ENCODE measurements around the gene RNF43.

Gene RNF43

GRCh38 chr17:58382108-58382871 lies 35.0 kb downstream of the RNF43 start:
- DNase-seq (ENCODE audit: low read depth in 3 of 3), result no peak

DNA sequence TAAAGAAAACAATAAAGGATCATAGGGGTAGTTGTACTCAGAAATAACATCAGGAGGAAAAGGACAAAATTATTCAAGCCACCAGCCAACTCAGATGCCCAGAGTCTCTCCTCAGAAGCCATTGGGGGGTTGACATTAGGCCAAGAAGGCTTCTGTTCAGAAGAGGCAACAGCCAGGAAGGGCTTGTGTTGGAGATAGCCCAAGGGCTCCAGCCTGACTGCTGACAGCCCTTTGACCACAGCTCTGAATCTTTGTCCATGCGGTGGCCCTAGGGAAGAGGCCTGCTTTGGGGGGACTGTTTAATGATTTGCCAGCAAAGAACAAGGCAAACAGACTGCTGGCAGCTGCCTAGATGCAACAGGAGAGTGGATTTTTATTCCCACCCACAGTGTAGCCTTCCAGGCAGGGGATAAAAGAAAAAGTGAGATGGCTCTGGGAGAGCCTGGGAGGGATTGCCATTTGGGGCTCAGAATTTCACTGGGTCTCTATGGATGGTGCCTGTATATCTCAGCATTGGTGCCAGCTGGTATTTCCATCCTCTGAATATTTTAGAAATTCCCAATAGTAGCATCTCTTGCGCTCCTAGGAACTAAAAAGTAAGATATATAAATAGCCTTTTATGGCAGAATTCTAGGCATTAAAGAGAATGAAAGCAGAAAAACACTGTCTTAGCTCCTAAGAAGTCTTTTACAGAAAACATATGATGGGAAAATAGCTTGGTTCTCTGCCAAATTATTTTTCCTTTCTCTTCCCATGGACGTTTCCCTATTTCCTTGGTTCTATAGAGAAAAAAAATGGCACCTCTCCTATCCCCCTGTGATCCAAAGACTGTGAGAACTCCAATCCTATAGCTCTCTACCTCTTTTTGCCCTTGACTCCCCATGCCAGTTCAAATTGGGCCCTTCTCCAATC lies 36.0 kb downstream of the RNF43 start:
- no peak for DNase-seq (ENCODE audit: low read depth in 3 of 3)

DNA sequence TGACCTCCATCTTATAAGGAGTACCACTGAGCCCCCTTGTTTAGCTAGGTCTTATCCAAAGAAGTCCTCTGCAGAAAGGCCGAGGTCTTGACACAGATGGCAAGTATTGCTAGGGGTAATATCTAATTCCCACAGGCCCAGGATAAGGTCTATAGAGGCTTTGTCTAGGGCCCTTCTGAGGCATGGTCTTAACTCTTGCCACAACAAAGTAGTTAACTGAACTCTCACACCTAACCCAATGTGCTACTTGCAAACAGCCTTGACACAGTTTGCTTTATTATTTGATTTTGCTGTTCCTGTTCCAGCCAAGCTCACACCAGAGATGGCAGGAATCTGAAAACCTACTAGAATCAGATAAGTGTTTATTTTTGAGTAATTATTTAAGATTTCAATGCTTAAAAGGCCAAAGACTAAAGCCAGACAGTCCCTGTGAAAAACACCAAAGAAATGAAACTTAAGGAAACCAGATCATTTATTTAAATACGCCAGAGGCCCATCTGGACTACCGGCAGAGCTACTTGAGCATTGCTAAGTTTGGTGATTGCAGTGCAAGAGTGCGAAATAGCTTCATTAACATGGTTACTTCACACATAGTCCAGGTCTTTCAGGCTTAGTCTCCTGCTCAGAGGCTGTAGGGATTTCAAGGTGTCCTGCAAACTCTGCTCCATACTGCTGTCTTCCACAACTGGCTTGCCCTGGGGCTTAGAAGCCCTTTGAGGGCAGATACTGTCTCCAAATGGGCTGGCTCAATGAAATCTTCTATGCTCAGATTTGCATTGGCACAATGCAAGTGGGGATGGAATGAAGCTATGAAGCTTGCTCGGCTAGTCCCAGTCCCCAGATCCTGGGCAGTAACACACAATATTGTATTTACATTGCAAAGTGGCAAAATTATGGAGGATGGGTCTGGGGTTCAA lies 36.9 kb downstream of the RNF43 start:
- DNase-seq (ENCODE audit: low read depth in 3 of 3), result no peak

- no peak for DNase-seq (ENCODE audit: low read depth in 3 of 3)
Observed at GRCh38 chr17:58379511-58379824, 37.9 kb downstream of the RNF43 start.

GRCh38 chr17:58378733-58379510 lies 38.4 kb downstream of the RNF43 start:
- no peak for DNase-seq (ENCODE audit: low read depth in 3 of 3)

- no peak for DNase-seq (ENCODE audit: low read depth in 3 of 3)
Observed at GRCh38 chr17:58377661-58378060, 39.7 kb downstream of the RNF43 start.

DNA sequence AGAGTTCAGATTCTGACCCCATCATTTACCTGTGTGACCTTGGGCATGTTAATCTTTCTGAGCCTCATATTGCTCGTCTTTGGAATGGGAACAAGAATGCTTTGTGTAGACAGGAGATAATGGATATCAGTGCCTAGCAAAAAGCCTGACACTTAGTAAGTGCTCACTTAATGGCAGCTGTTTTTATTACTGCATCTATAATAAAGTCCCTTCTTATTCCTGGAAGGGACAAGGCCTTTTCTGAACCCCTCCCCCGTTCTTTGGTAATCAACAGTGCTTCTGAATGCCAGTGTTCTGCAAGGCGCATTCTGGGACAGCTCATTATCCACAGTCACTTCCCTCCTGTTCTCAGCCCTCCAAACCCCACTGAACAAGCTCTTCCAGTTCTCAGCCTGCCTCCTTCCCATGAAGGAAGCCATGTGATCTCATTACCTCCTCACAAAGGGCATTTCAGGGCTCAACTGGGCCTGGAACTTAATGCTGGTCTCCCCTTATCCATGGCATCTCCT lies 40.2 kb downstream of the RNF43 start:
- no peak for DNase-seq (ENCODE audit: low read depth in 3 of 3)

GRCh38 chr17:58376472-58377000 lies 40.8 kb downstream of the RNF43 start:
- no peak for DNase-seq (ENCODE audit: low read depth in 3 of 3)

- no peak for DNase-seq (ENCODE audit: low read depth in 3 of 3)
Observed at GRCh38 chr17:58375811-58376210, 41.5 kb downstream of the RNF43 start.

DNA sequence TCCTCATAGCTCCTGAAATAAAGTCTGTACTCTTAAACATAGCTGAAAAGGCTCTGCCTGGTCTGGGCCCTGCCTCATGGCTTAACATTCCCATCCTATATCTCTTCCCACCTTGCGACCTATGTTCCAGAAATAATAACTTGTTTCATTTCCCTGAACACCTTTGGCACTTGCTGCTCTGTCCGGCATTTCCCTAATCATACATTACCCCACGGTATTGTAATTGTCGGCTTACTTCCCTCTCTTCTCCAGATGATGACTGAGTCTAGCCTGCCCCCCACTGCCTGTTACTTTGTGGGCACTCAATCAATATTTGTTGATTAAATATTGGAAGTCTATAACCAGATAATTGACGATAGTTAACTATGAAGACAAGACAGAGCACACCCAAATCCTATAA lies 42.1 kb downstream of the RNF43 start:
- DNase-seq (ENCODE audit: low read depth in 3 of 3), result no peak

DNA sequence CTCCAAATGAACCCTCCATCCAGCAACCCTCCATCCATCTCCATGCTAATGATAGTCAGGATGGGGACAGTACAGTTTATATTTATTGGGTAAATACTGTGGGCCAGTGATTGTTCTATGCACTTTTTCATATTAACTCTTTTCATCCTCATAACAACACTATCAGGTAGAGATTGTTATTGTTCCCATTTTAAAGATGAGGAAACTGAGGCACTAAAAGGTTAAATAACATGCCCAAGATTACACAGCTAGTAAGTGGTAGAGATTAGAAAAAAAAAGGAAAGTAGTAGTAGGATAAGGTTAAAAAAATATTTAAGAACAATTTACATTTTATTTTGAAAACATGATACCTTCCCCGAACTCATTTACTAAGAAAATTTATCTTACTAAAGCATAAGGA lies 43.4 kb downstream of the RNF43 start:
- no peak for DNase-seq (ENCODE audit: low read depth in 3 of 3)

GRCh38 chr17:58373003-58373402 lies 44.3 kb downstream of the RNF43 start:
- DNase-seq (ENCODE audit: low read depth in 3 of 3), result no peak

- DNase-seq (ENCODE audit: low read depth in 3 of 3), result no peak
Observed at GRCh38 chr17:58371300-58371950, 45.9 kb downstream of the RNF43 start.

DNA sequence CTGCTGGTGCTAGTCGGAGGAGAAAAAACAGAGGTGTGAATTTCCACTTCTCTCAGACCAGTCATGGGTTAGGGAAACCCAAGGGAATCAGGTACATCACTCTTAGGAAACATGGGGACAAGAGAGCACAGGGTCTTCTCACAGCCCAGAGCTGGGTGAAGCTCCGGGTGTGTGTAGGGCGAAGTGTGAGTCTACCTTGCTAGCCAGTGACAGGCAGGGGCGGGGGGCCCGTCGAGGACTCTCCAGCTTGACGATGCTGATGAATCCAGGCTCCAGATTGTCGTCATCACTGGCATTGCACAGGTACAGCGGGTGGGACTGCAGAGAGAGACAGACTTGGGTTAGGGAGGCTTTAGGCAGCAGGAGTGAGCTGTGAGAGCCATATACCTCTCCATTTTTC lies 46.6 kb downstream of the RNF43 start:
- no peak for DNase-seq (ENCODE audit: low read depth in 3 of 3)

- DNase-seq (ENCODE audit: low read depth in 3 of 3), result no peak
Observed at GRCh38 chr17:58370309-58370708, 47.0 kb downstream of the RNF43 start.

DNA sequence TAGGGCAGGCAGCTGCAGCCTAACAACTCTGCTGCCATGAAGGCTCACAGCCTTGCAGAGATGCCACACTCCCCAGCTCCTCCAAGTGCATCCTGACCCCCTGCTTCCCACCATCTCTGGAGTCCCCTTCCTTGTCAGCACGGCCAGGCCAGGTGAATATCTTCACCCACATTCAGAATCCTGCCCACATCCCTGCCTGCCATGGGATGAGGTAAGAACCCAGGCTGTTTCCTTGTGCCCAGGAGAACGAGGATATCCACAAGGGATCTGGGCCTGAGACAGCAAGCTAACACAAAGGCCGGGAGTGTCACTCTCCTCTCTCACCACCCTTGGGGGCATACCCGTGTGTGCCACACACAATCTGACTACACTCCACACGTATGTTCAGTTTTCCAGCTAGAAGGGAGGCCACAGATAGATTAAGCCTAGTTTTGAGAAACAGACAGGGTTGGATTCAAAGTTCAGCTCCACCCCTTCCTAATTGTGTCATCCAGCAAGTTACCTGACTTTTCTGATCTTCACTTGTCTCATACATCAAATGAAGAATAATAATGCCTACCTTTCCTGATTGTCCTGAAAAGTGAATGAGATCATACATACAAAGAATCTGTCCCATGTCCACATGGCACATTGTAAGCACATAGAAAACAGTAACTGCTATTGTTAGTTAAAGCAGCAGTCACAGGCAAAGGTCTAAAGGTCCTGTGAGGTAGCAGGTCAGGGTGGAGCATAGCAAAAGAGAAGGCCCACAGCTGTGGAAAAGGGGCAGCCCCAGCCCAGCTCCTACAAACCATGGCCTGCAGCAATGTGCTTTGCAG lies 47.9 kb downstream of the RNF43 start:
- DNase-seq (ENCODE audit: low read depth in 3 of 3), result no peak

- no peak for DNase-seq (ENCODE audit: low read depth in 3 of 3)
Observed at GRCh38 chr17:58368860-58369213, 48.5 kb downstream of the RNF43 start.

Measured in stimulated activated CD4-positive, alpha-beta T cell treated with anti-CD3 and anti-CD28 coated beads, TNF-alpha, amount 100 ng/mL, for 48 hours (primary cell).